KMS-11 (cell line): ENCODE results near the gene MMP25.
A peak's percentile ranks its signal among the peaks of the same experiment; 100 is the strongest.

ENCODE experiments used
- H2AFZ ChIP-seq: fragments of 200-600 bp; sonication (generic); 2 replicates; pipeline ENCODE4 v1.6.1; 2016; ENCODE audit warnings: antibody characterized with exemption, mixed run types, low read depth
- H3K27ac ChIP-seq: fragments of 200-600 bp; sonication (generic); 2 replicates; pipeline ENCODE4 v1.6.1; 2016; ENCODE audit warnings: mild to moderate bottlenecking, mixed run types
- H3K27me3 ChIP-seq: fragments of 200-600 bp; sonication (generic); 2 replicates; pipeline ENCODE4 v1.6.1; 2017; ENCODE audit warnings: mild to moderate bottlenecking, low read depth, mixed run types, moderate library complexity; ENCODE audit not compliant: insufficient read depth
- H3K36me3 ChIP-seq: fragments of 200-600 bp; sonication (generic); 2 replicates; pipeline ENCODE4 v1.6.1; 2017; ENCODE audit warnings: mild to moderate bottlenecking, mixed run types; ENCODE audit not compliant: insufficient read depth
- H3K4me1 ChIP-seq: fragments of 200-600 bp; sonication (generic); 2 replicates; pipeline ENCODE4 v1.6.1; 2016; ENCODE audit warnings: mild to moderate bottlenecking, low read depth, mixed run types; ENCODE audit not compliant: poor library complexity, severe bottlenecking
- H3K4me2 ChIP-seq: fragments of 200-600 bp; sonication (generic); 2 replicates; pipeline ENCODE4 v1.7.0; 2016; ENCODE audit warnings: mild to moderate bottlenecking, mixed run types
- H3K4me3 ChIP-seq: fragments of 200-600 bp; sonication (generic); IDR thresholded peaks from 2 replicates; pipeline ENCODE4 v1.6.1; 2017; ENCODE audit warnings: low read depth, low read length, mixed read lengths; ENCODE audit not compliant: insufficient read depth
- H3K79me2 ChIP-seq: fragments of 200-600 bp; sonication (generic); 2 replicates; pipeline ENCODE4 v1.6.1; 2016; ENCODE audit warnings: low read depth, mixed run types; ENCODE audit not compliant: insufficient read depth
- H3K9ac ChIP-seq: fragments of 200-600 bp; sonication (generic); 2 replicates; pipeline ENCODE4 v1.6.1; 2016; ENCODE audit warnings: mild to moderate bottlenecking, mixed run types
- H4K20me1 ChIP-seq: fragments of 200-600 bp; sonication (generic); 2 replicates; pipeline ENCODE4 v1.6.1; 2016; ENCODE audit warnings: mild to moderate bottlenecking, mixed run types; ENCODE audit not compliant: insufficient read depth
- CTCF ChIP-seq: fragments of 200-600 bp; sonication (generic); conservative IDR thresholded peaks from 2 replicates; pipeline ENCODE4 v1.6.1; 2017; ENCODE audit warnings: low read depth, mild to moderate bottlenecking, antibody characterized with exemption, low read length, moderate library complexity, mixed read lengths

MMP25 gene

GRCh38 chr16:3063625-3064386 is 17.4 kb downstream of the MMP25 start:
- Histone ChIP-seq H3K4me3 (no peak overlapping the region), H4K20me1 (no peaks in the 10 kb centered on the region), H3K4me2 (no peak overlapping the region), H3K27me3 (peaks cover 6% of the 10 kb centered on the region; the same call in 1 of the 2 replicates), H3K79me2 (no peaks in the 10 kb centered on the region), H3K27ac (no peak overlapping the region), H2AFZ (no peak overlapping the region), H3K9ac (no peak overlapping the region), H3K4me1 (peaks cover 14% of the 10 kb centered on the region), H3K36me3 (no peaks in the 10 kb centered on the region)
- no peak for TF ChIP-seq CTCF

- no peaks in the 10 kb centered on the region for H3K36me3 ChIP-seq
- H3K27ac ChIP-seq: no peak within 1 kb of the TSS
- H3K4me2 ChIP-seq: 0 out of 2 replicates have a peak within 1 kb of the TSS, but pooled peaks have one; percentile 15
- H3K9ac ChIP-seq: no peak within 1 kb of the TSS
- no peaks in the 10 kb centered on the region for H3K79me2 ChIP-seq
- peaks cover 6% of the 10 kb centered on the region; the same call in 1 of the 2 replicates for H3K27me3 ChIP-seq
- peaks cover 8% of the 10 kb centered on the region for H3K4me1 ChIP-seq
- peak within 1 kb of the TSS; percentile 33; the same call in 1 of the 2 replicates for H2AFZ ChIP-seq
- no peaks in the 10 kb centered on the region for H4K20me1 ChIP-seq
- H3K4me3 ChIP-seq: no peak within 1 kb of the TSS
- no peak for TF ChIP-seq CTCF
Observed at GRCh38 chr16:3065069-3065741, 18.8 kb downstream of the MMP25 start, which contains the start of gene IL32. TSS of gene IL32 (plus strand) at chr16:3065640. CDS start at chr16:3065812, 172 bp downstream.

DNA sequence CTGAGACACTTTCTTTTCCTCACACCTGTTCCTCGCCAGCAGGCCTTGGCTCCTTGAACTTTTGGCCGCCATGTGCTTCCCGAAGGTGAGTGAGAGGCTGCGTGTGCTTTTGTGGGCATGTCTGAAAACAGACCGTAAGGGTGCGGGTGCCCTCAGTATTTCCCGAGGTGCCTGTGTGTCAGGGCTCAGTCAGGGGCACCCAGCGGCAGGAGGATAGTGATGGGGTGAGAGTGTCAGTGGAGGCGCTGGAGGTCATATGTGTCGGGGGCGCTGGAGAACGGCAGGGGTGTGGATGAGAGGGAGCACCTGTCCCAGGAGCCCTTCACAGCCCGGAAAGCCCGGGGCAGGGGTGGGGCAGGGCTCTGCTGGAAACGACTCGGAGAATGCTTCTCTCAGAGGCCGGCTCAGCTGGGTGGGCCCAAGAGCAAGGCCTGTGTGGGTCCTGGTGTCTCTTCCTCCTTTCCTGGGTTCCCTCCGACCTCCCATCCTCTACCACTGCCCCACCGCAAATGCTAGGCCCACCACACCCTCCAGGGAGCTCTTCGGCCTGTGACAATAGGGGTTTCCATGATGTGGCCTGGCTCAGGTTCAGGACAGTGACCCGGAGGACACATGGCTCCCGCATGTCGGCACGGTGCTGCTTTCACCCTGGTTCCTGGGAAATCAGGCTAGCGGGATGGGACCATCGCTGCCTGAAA is 19.5 kb downstream of the MMP25 start:
- Histone ChIP-seq H3K4me2 (0 out of 2 replicates have a peak overlapping the region, but pooled peaks have one; percentile 15), H3K9ac (no peak overlapping the region)
- no peak for TF ChIP-seq CTCF

GRCh38 chr16:3066440-3066748 is 20.0 kb downstream of the MMP25 start:
- peaks cover 4% of the 10 kb centered on the region; the same call in 1 of the 2 replicates for H3K27me3 ChIP-seq
- no peaks in the 10 kb centered on the region for H3K79me2 ChIP-seq
- no peak overlapping the region for H3K9ac ChIP-seq
- no peak overlapping the region for H3K27ac ChIP-seq
- no peak overlapping the region for H3K4me3 ChIP-seq
- no peaks in the 10 kb centered on the region for H3K36me3 ChIP-seq
- no peak overlapping the region for H2AFZ ChIP-seq
- no peak for TF ChIP-seq CTCF
- H3K4me1 ChIP-seq: peaks cover 8% of the 10 kb centered on the region
- H4K20me1 ChIP-seq: no peaks in the 10 kb centered on the region
- no peak overlapping the region for H3K4me2 ChIP-seq

More for the DNA sequence above, 19.5 kb downstream of the MMP25 start:
- peaks cover 6% of the 10 kb centered on the region; the same call in 1 of the 2 replicates for H3K27me3 ChIP-seq
- H2AFZ ChIP-seq: no peak overlapping the region
- H3K4me3 ChIP-seq: no peak overlapping the region
- no peaks in the 10 kb centered on the region for H4K20me1 ChIP-seq
- no peaks in the 10 kb centered on the region for H3K36me3 ChIP-seq
- H3K79me2 ChIP-seq: no peaks in the 10 kb centered on the region
- H3K4me1 ChIP-seq: peaks cover 8% of the 10 kb centered on the region
- H3K27ac ChIP-seq: no peak overlapping the region
